Kidney (tissue), 14 donors: Measurements from ENCODE around the gene PCID2. TPM values are rescaled to one million over a fixed set of nuclear protein-coding genes. Genes with fewer than 3 reads are reported as not detected.

Experiments
- DNase-seq, 5 donors: peaks; one replicate each; pipeline ENCODE4 v3.0.0-alpha.2; 2013 to 2020
- FAIRE-seq: peaks from 2 replicates; lab custom pipeline; 2012; peaks lifted over from hg19 to GRCh38; lab: Jason Lieb, UNC
- H3K27ac ChIP-seq, 2 donors: one replicate each; pipeline ENCODE4 v1.7.0; 2013; ENCODE audit warnings: low read depth in 2 of 2, low read length in 2 of 2, inconsistent platforms in 1 of 2
- H3K27me3 ChIP-seq: one replicate; pipeline ENCODE4 v1.7.1; 2013; ENCODE audit warnings: low read length, inconsistent platforms; ENCODE audit not compliant: control insufficient read depth, insufficient read depth
- H3K36me3 ChIP-seq, 3 donors: one replicate each; pipeline versions ENCODE4 v1.7.0 to v1.7.1; 2013; ENCODE audit warnings: low read length in 3 of 3, control low read depth in 1 of 3, inconsistent platforms in 1 of 3; ENCODE audit not compliant: insufficient read depth in 3 of 3, control insufficient read depth in 2 of 3
- H3K4me1 ChIP-seq, 3 donors: one replicate each; pipeline versions ENCODE4 v1.7.0 to v1.7.1; 2013; ENCODE audit warnings: low read length in 3 of 3, inconsistent platforms in 1 of 3, low read depth in 1 of 3; ENCODE audit not compliant: control insufficient read depth in 2 of 3, insufficient read depth in 2 of 3
- H3K4me3 ChIP-seq, 3 donors: one replicate each; pipeline versions ENCODE4 v1.7.0 to v1.8.1; 2013; ENCODE audit warnings: low read length in 3 of 3, control low read depth in 1 of 3, inconsistent platforms in 1 of 3
- H3K9ac ChIP-seq, 3 donors: one replicate each; pipeline versions ENCODE4 v1.7.0 to v1.7.1; 2013; ENCODE audit warnings: low read length in 3 of 3, control low read depth in 1 of 3, inconsistent platforms in 1 of 3
- H3K9me3 ChIP-seq, 3 donors: one replicate each; pipeline versions ENCODE4 v1.7.0 to v1.7.1; 2013; ENCODE audit warnings: low read length in 3 of 3, control low read depth in 1 of 3, inconsistent platforms in 1 of 3; ENCODE audit not compliant: control insufficient read depth in 2 of 3, insufficient read depth in 1 of 3
- CTCF ChIP-seq: IDR thresholded peaks from 3 replicates; pipeline ENCODE4 v1.5.1; 2012; ENCODE audit warnings: mild to moderate bottlenecking, moderate library complexity, borderline replicate concordance; ENCODE audit not compliant: insufficient read depth; ENCODE audit errors: extremely low read depth
- intact Hi-C: fragments of 100-400 bp; cut with DNase I; formaldehyde crosslinking; loops from one replicate; pipeline ENCODE4 v1.11.1; 2022
- polyA plus RNA-seq: library from polyadenylated mRNA; stranded (reverse); fragments of 350-450 nt; fragmentation: Illumina TruSeq; extraction: RNeasy Lipid Tissue Mini Kit (QIAGEN cat#74804); gene quantifications from one replicate; pipeline ENCODE4 v1.2.3, GENCODE V29; 2014; ENCODE audit warnings: low read depth, low replicate concordance; ENCODE audit not compliant: insufficient read depth
- total RNA-seq: library from RNA; stranded (reverse); fragmentation: NEBNext Ultra II Directional; extraction: Animal tissue kit (Norgen Biotek cat#: 25700); gene quantifications from one replicate; pipeline ENCODE4 v1.2.1, GENCODE V29; 2021
- donor health status: control.
- donor health status: control.
- donor health status: control.
- donor health status: control.
- donor health status: control.
- donor health status: DM: yes; HTN: yes; CAD: no.
- donor health status: Normal renal cell carcinoma (clear cell type).

Gene PCID2
- total and polyA plus RNA-seq, 2 donors from 2014 or later, result 22.9 to 34.9 TPM

GRCh38 chr13:113171250-113172125 lies 37.0 kb downstream of the PCID2 start:
- TF ChIP-seq CTCF, result no peak
- intact Hi-C loops, result no loop called here
- DNase-seq, result no peak
- H3K9ac ChIP-seq, result no peak overlapping the region
- no peaks in the 10 kb centered on the region for H3K27me3 ChIP-seq
- no peak for FAIRE-seq
- H3K4me3 ChIP-seq, result no peak overlapping the region
- H3K9me3 ChIP-seq, result no peaks in the 10 kb centered on the region
- H3K36me3 ChIP-seq, result peaks cover 2 to 16% (median 9%) of the 10 kb centered on the region in 3 donors
- peak overlapping the region; percentile 23 to 39 for H3K27ac ChIP-seq
- H3K4me1 ChIP-seq, result peaks cover 0 to 12% (median 5%) of the 10 kb centered on the region in 3 donors

GRCh38 chr13:113170511-113170910 lies 38.0 kb downstream of the PCID2 start:
- Histone ChIP-seq H3K27me3 (no peaks in the 10 kb centered on the region), H3K4me1 (peaks cover 0 to 12% (median 5%) of the 10 kb centered on the region in 3 donors), H3K27ac (no peak overlapping the region), H3K4me3 (no peak overlapping the region), H3K9me3 (no peaks in the 10 kb centered on the region), H3K9ac (no peak overlapping the region), H3K36me3 (peaks cover 2 to 8% (median 6%) of the 10 kb centered on the region in 3 donors)
- intact Hi-C loops, result no loop called here
- FAIRE-seq, result no peak
- TF ChIP-seq CTCF, result no peak
- no peak for DNase-seq

- FAIRE-seq, result no peak
- H3K36me3 ChIP-seq, result peaks cover 0 to 5% (median 4%) of the 10 kb centered on the region in 3 donors
These were observed 38.9 kb downstream of the PCID2 start for GRCh38 chr13:113169277-113170272.

More at GRCh38 chr13:113169277-113170272, 38.9 kb downstream of the PCID2 start:
- no peak overlapping the region for H3K9ac ChIP-seq
- no peaks in the 10 kb centered on the region for H3K9me3 ChIP-seq
- no peak overlapping the region for H3K4me3 ChIP-seq
- H3K4me1 ChIP-seq, result peaks cover 0 to 12% (median 5%) of the 10 kb centered on the region in 3 donors
- DNase-seq, result no peak
- no peak overlapping the region for H3K27ac ChIP-seq
- no peak for TF ChIP-seq CTCF
- H3K27me3 ChIP-seq, result no peaks in the 10 kb centered on the region
- intact Hi-C loops, result no loop called here
